HCT116 (cell line): Measurements from ENCODE around the gene GPR45. TPM values are rescaled to one million over a fixed set of nuclear protein-coding genes. Genes with fewer than 3 reads are reported as not detected.

Experiments used
- ATAC-seq: fragments of 200-7000 bp; cut with Tn5 transposase; 2 replicates; pipeline ENCODE4 v1.9.1; 2020; ENCODE audit warnings: mild to moderate bottlenecking, moderate library complexity
- BruUV-seq: library from RNA; stranded (reverse); fragments of 400-500 nt; replicated peaks from 2 replicates; lab custom pipeline; 2021; lab: Mats Ljungman, UMichigan
- CTCF ChIA-PET: fragments of 300-600 bp; sonication (Branson Sonifier 250); formaldehyde crosslinking; loops from one replicate; lab custom pipeline; 2021; ENCODE audit warnings: antibody characterized with exemption; lab: Charles Lee
- POLR2A ChIA-PET: fragments of 300-600, 350-600 bp; sonication (Branson Sonifier 250); formaldehyde crosslinking; loops from one replicate; lab custom pipeline; 2021; ENCODE audit warnings: antibody characterized with exemption; lab: Charles Lee
- RAD21 ChIA-PET, 2 experiments: fragments of 300-600 bp; sonication (Branson Sonifier 250); formaldehyde crosslinking; loops; one replicate each; lab custom pipeline; 2023; ENCODE audit warnings: low total read pairs in 2 of 2; ENCODE audit not compliant: uncharacterized antibody in 2 of 2, unreplicated experiment in 2 of 2, low non-redundant PET in 1 of 2; lab: Charles Lee
- DNase-seq: peaks from one replicate; pipeline ENCODE4 v3.0.0-alpha.2; 2010; ENCODE audit warnings: low read depth, low spot score
- H2AFZ ChIP-seq: fragments of 200-600 bp; shearing (Covaris generic), sonication (generic); 2 replicates; pipeline ENCODE4 v1.6.1; 2017; ENCODE audit warnings: low read depth, mixed run types, mixed read lengths, antibody characterized with exemption, low read length; ENCODE audit not compliant: poor library complexity, severe bottlenecking
- H3K27ac ChIP-seq: 2 replicates; pipeline ENCODE4 v1.5.1; 2012; ENCODE audit warnings: low read depth, low read length
- H3K27me3 ChIP-seq: fragments of 200-600 bp; sonication (generic); 2 replicates; pipeline ENCODE4 v1.6.1; 2016; ENCODE audit warnings: mixed run types, low read length, mixed read lengths; ENCODE audit not compliant: insufficient read depth
- H3K36me3 ChIP-seq, 2 experiments: fragments of 200-500 bp in 1 of 2; fragments of 200-600 bp in 1 of 2; sonication (Bioruptor generic) in 1 of 2; sonication (generic) in 1 of 2; 2 replicates each; pipeline versions ENCODE4 v1.5.1 to v1.6.1; 2014 to 2016; ENCODE audit warnings: low read length in 2 of 2, inconsistent platforms in 1 of 2, mixed read lengths in 1 of 2, mixed run types in 1 of 2; ENCODE audit not compliant: insufficient read depth in 2 of 2, control insufficient read depth in 1 of 2
- H3K4me1 ChIP-seq, 2 experiments: fragments of 200-600 bp in 1 of 2; sonication (generic) in 1 of 2; 2 replicates each; pipeline versions ENCODE4 v1.5.1 to v1.6.1; 2012 to 2017; ENCODE audit warnings: low read length in 2 of 2, inconsistent platforms in 1 of 2, mild to moderate bottlenecking in 1 of 2, mixed read lengths in 1 of 2, mixed run types in 1 of 2, moderate library complexity in 1 of 2; ENCODE audit not compliant: insufficient read depth in 2 of 2, control insufficient read depth in 1 of 2
- H3K4me2 ChIP-seq: fragments of 200-600 bp; sonication (generic); 2 replicates; pipeline ENCODE4 v1.6.1; 2017; ENCODE audit warnings: mixed run types, low read length, mixed read lengths
- H3K4me3 ChIP-seq, 2 experiments: fragments of 200-600 bp in 1 of 2; sonication (generic) in 1 of 2; replicated peaks in 1 of 2; 2 replicates each; pipeline ENCODE4 v1.5.1; 2011 to 2016; ENCODE audit warnings: low read length in 2 of 2, control low read depth in 1 of 2, low read depth in 1 of 2, mild to moderate bottlenecking in 1 of 2, mixed read lengths in 1 of 2, mixed run types in 1 of 2
- H3K79me2 ChIP-seq: fragments of 200-600 bp; sonication (generic); 2 replicates; pipeline ENCODE4 v1.6.1; 2017; ENCODE audit warnings: mild to moderate bottlenecking, mixed run types, low read length, moderate library complexity, mixed read lengths; ENCODE audit not compliant: insufficient read depth
- H3K9ac ChIP-seq: fragments of 200-600 bp; sonication (generic); 2 replicates; pipeline ENCODE4 v1.6.1; 2016; ENCODE audit warnings: low read length, mixed read lengths
- H3K9me2 ChIP-seq: fragments of 200-600 bp; sonication (generic), shearing (Covaris generic); 2 replicates; pipeline ENCODE4 v1.6.1; 2017; ENCODE audit warnings: mixed run types, mild to moderate bottlenecking, moderate library complexity; ENCODE audit not compliant: insufficient read depth
- H3K9me3 ChIP-seq, 2 experiments: fragments of 200-500 bp in 1 of 2; fragments of 200-600 bp in 1 of 2; sonication (Bioruptor generic) in 1 of 2; sonication (generic) in 1 of 2; 2 replicates each; pipeline ENCODE4 v1.6.1; 2014 to 2017; ENCODE audit warnings: low read length in 2 of 2, mixed read lengths in 2 of 2, inconsistent platforms in 1 of 2, low read depth in 1 of 2, mild to moderate bottlenecking in 1 of 2, mixed run types in 1 of 2, moderate library complexity in 1 of 2; ENCODE audit not compliant: control insufficient read depth in 1 of 2, insufficient read depth in 1 of 2
- H4K20me1 ChIP-seq: fragments of 200-600 bp; sonication (generic), shearing (Covaris generic); 2 replicates; pipeline ENCODE4 v1.6.1; 2017; ENCODE audit warnings: mixed run types, mild to moderate bottlenecking, moderate library complexity; ENCODE audit not compliant: insufficient read depth
- CBX3 ChIP-seq: IDR thresholded peaks from 2 replicates; pipeline ENCODE4 v1.6.1; 2012; ENCODE audit warnings: low read depth
- CTCF ChIP-seq, 3 experiments: fragments of 200-600 bp in 1 of 3; sonication (generic) in 1 of 3; IDR thresholded peaks in 2 of 3; conservative IDR thresholded peaks in 1 of 3; 2 replicates each; pipeline ENCODE4 v1.5.1; 2012 to 2017; ENCODE audit warnings: low read depth in 2 of 3, low read length in 2 of 3, antibody characterized with exemption in 1 of 3, borderline replicate concordance in 1 of 3, control low read depth in 1 of 3, mild to moderate bottlenecking in 1 of 3, mixed read lengths in 1 of 3, mixed run types in 1 of 3, moderate library complexity in 1 of 3; ENCODE audit not compliant: insufficient read depth in 1 of 3
- EZH2 ChIP-seq: fragments of 200-600 bp; sonication (generic); IDR thresholded peaks from 2 replicates; pipeline ENCODE4 v1.6.1; 2017; ENCODE audit warnings: antibody characterized with exemption, mixed run types
- FOSL1 ChIP-seq: IDR thresholded peaks from 2 replicates; pipeline ENCODE4 v1.6.1; 2012; ENCODE audit warnings: low read depth
- POLR2AphosphoS5 ChIP-seq: IDR thresholded peaks from 2 replicates; pipeline ENCODE4 v1.6.1; 2011; ENCODE audit warnings: mild to moderate bottlenecking, low read depth, low read length, moderate library complexity
- RAD21 ChIP-seq: IDR thresholded peaks from 2 replicates; pipeline ENCODE4 v1.6.1; 2012; ENCODE audit warnings: low read depth, mild to moderate bottlenecking
- TCF7L2 ChIP-seq: IDR thresholded peaks from 2 replicates; pipeline ENCODE4 v1.7.0; 2011; ENCODE audit warnings: borderline replicate concordance, inconsistent platforms; ENCODE audit not compliant: insufficient read depth, insufficient read length; ENCODE audit errors: extremely low read depth
- intact Hi-C: fragments of 100-400 bp; cut with micrococcal nuclease; formaldehyde crosslinking; loops from 2 replicates; pipeline ENCODE4 v1.10.0; 2022
- total RNA-seq: library from RNA; stranded (reverse); gene quantifications from one replicate; pipeline ENCODE4 v1.2.1, GENCODE V29; 2021; ENCODE audit not compliant: unreplicated experiment

Gene GPR45
- total RNA-seq, 1 experiment from 2014 or later, result 0.30 TPM

DNA sequence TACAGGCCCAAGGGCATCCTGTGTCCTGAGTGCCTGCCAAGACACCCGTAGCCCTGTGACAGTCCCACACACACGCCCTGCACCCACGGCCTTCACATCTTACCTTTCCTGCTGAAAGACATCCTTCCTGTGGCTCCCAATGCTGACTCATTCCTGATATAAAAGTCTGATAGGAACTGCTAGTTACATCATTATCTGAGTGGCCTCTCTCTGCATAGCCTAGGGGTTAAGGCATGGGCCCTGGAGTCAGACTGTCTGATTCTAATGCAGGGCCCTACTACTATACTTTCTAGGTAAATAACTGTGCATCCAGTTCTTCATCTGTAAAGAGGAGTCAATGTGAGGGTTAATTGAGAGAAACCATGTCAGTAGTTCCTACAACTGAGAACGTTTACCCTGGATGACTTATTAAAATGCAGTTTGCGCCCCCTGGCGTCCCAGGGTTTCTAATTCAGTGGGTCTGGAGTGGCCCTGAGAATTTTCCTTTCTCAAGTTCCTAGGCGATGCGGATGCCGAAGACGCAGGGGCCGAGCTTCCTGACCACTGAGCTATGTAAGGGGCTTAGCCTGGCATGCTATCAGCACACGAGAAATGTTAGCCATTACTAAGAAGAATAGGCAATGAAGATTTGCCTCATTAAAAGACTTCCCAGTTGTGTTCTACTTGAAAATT, 6.0 kb upstream of the GPR45 start:
- Histone ChIP-seq H3K4me3 (peak overlapping the region in 1 of 2 experiments; percentile 12; a peak in 2 of 4 replicates), H3K4me2 (peak overlapping the region; percentile 65), H3K36me3 (no peaks in the 10 kb centered on the region), H3K27me3 (no peaks in the 10 kb centered on the region), H3K4me1 (peaks cover 16 to 31% of the 10 kb centered on the region in 2 experiments), H3K9me3 (no peaks in the 10 kb centered on the region), H4K20me1 (no peaks in the 10 kb centered on the region), H3K9ac (no peak overlapping the region), H3K79me2 (no peaks in the 10 kb centered on the region), H3K9me2 (no peaks in the 10 kb centered on the region), H2AFZ (peak overlapping the region; percentile 91), H3K27ac (no peak overlapping the region)
- BruUV-seq, result no TSS peak
- intact Hi-C loops, result loop anchor here (1.0 to 5.0 kb wide), 2 partner anchors 121 to 198 kb away; partner anchors contain the start of gene MRPS9
- TF ChIP-seq RAD21, result peak; percentile 84
- TF ChIP-seq EZH2, result no peak
- peak; percentile 46; the same call in 1 of the 2 replicates for TF ChIP-seq FOSL1
- TF ChIP-seq TCF7L2, result peak; percentile 18
- 0 out of 2 replicates have a peak, but pooled peaks have one; percentile 23 for TF ChIP-seq POLR2AphosphoS5
- TF ChIP-seq CTCF (IDR thresholded peaks at IDR 0.05 in 2 of 3, conservative IDR thresholded peaks at IDR 0.05 in 1 of 3; ENCODE audit: borderline replicate concordance in 1 of 3, insufficient read depth in 1 of 3, low read depth in 2 of 3, low read length in 2 of 3), result peak; percentile 77 to 90 (median 88)
- TF ChIP-seq CBX3, result no peak
- DNase-seq (peak; percentile 83), ATAC-seq (peak; percentile 84)
- RAD21 ChIA-PET, result interaction anchor here (0.7 to 2.1 kb wide), 3 partner anchors 120 to 133 kb away, joined by 3 to 8 read pairs (median 4); no protein-coding TSS in a partner anchor
- CTCF ChIA-PET, result interaction anchor here (0.8 to 6.4 kb wide), 9 partner anchors 8 to 133 kb away, joined by 3 to 107 read pairs (median 3); no protein-coding TSS in a partner anchor
- POLR2A ChIA-PET, result interaction anchor here (0.9 to 1.5 kb wide), 2 partner anchors 119 to 120 kb away, joined by 3 to 5 read pairs; no protein-coding TSS in a partner anchor
